HepG2 (cell line): ENCODE results near the gene BCKDHB. TPM values are rescaled to one million over a fixed set of nuclear protein-coding genes. Genes with fewer than 3 reads are reported as not detected.

Source experiments
- ATAC-seq: fragments of 200-7000 bp; cut with Tn5 transposase; 3 replicates; pipeline ENCODE4 v1.9.1; 2020; ENCODE audit warnings: mild to moderate bottlenecking, moderate library complexity
- BruUV-seq: library from RNA; stranded (reverse); fragments of 400-500 nt; replicated peaks from 2 replicates; lab custom pipeline; 2021; lab: Mats Ljungman, UMichigan
- CTCF ChIA-PET: fragments of 300-600 bp; formaldehyde crosslinking; extraction: SDS; loops from one replicate; lab custom pipeline; 2021; ENCODE audit warnings: low total read pairs, inconsistent platforms, low intra/inter-chr PET ratio; lab: Yijun Ruan, JAX
- POLR2A ChIA-PET: fragments of 350-600 bp; sonication (Branson Sonifier 250); formaldehyde crosslinking; loops from one replicate; lab custom pipeline; 2020; ENCODE audit warnings: antibody characterized with exemption, inconsistent platforms; lab: Yijun Ruan, JAX
- DNase-seq: peaks from one replicate; pipeline ENCODE4 v3.0.0-alpha.2; 2015; ENCODE audit warnings: low spot score
- FAIRE-seq: peaks from 3 replicates; lab custom pipeline; 2011; peaks lifted over from hg19 to GRCh38; lab: Jason Lieb, UNC
- H2AFZ ChIP-seq: one replicate; pipeline ENCODE4 v1.6.1; 2011; ENCODE audit warnings: low read length, inconsistent platforms
- H3K27ac ChIP-seq: fragments of 300-600 bp; 3 replicates; pipeline ENCODE4 v1.8.0; 2011; ENCODE audit warnings: mixed run types, mild to moderate bottlenecking, mixed read lengths, low read length, inconsistent platforms; ENCODE audit not compliant: insufficient read depth; ENCODE audit errors: extremely low read length
- H3K27me3 ChIP-seq, 2 experiments: fragments of 200-600 bp in 1 of 2; 2 replicates in 1 of 2; 3 replicates in 1 of 2; pipeline versions ENCODE4 v1.6.0 to v1.8.0; 2011; ENCODE audit warnings: low read length in 2 of 2, mild to moderate bottlenecking in 2 of 2, moderate library complexity in 2 of 2, inconsistent platforms in 1 of 2; ENCODE audit not compliant: insufficient read depth in 2 of 2, control insufficient read depth in 1 of 2
- H3K36me3 ChIP-seq, 2 experiments: fragments of 200-600 bp in 1 of 2; replicated peaks in 1 of 2; 2 replicates in 1 of 2; 3 replicates in 1 of 2; pipeline versions ENCODE4 v1.5.1 to v1.8.0; 2011; ENCODE audit warnings: low read length in 2 of 2, inconsistent platforms in 1 of 2; ENCODE audit not compliant: insufficient read depth in 2 of 2, control insufficient read depth in 1 of 2
- H3K4me1 ChIP-seq: 2 replicates; pipeline ENCODE4 v1.5.1; 2012; ENCODE audit warnings: low read length, inconsistent platforms; ENCODE audit not compliant: insufficient read depth
- H3K4me2 ChIP-seq: 2 replicates; pipeline ENCODE4 v1.6.0; 2011; ENCODE audit warnings: low read depth, low read length, inconsistent platforms
- H3K4me3 ChIP-seq, 3 experiments: fragments of 200-600 bp in 1 of 3; sonication (generic), shearing (Covaris generic) in 1 of 3; replicated peaks in 1 of 3; 2 replicates each; pipeline ENCODE4 v1.5.1; 2011 to 2016; ENCODE audit warnings: low read length in 3 of 3, inconsistent platforms in 2 of 3, low read depth in 2 of 3, mild to moderate bottlenecking in 2 of 3, control low read depth in 1 of 3, mixed read lengths in 1 of 3; ENCODE audit not compliant: insufficient read depth in 1 of 3
- H3K79me2 ChIP-seq: one replicate; pipeline ENCODE4 v1.6.1; 2011; ENCODE audit warnings: low read length, inconsistent platforms; ENCODE audit not compliant: insufficient read depth
- H3K9ac ChIP-seq: 2 replicates; pipeline ENCODE4 v1.6.0; 2011; ENCODE audit warnings: mild to moderate bottlenecking, low read depth, low read length, inconsistent platforms; ENCODE audit not compliant: insufficient read depth
- H3K9me3 ChIP-seq: 2 replicates; pipeline ENCODE4 v1.5.1; 2012; ENCODE audit warnings: mild to moderate bottlenecking, low read length
- H4K20me1 ChIP-seq: 2 replicates; pipeline ENCODE4 v1.6.0; 2011; ENCODE audit warnings: inconsistent platforms, mild to moderate bottlenecking, low read length, moderate library complexity; ENCODE audit not compliant: insufficient read depth
- AHR ChIP-seq: IDR thresholded peaks from 2 replicates; pipeline ENCODE4 v1.6.1; 2018; ENCODE audit warnings: missing genetic modification reagents, missing compliant biosample characterization
- KDM3A ChIP-seq: IDR thresholded peaks from 2 replicates; pipeline ENCODE4 v1.6.1; 2018; ENCODE audit warnings: low read depth, missing compliant biosample characterization
- KLF6 ChIP-seq: IDR thresholded peaks from 2 replicates; pipeline ENCODE4 v1.8.0; 2016; ENCODE audit warnings: missing biosample characterization, missing genetic modification reagents
- LRRFIP1 ChIP-seq: sonication (generic); formaldehyde crosslinking; conservative IDR thresholded peaks from 2 replicates; pipeline ENCODE4 v1.4.0; 2020; ENCODE audit warnings: missing genetic modification reagents
- NR3C1 ChIP-seq: sonication (generic); formaldehyde crosslinking; IDR thresholded peaks from 2 replicates; pipeline ENCODE4 v1.4.0; 2020; ENCODE audit warnings: missing genetic modification reagents
- ONECUT2 ChIP-seq: sonication (generic); formaldehyde crosslinking; IDR thresholded peaks from 2 replicates; pipeline ENCODE4 v1.4.0; 2020; ENCODE audit warnings: missing genetic modification reagents
- PBX2 ChIP-seq: IDR thresholded peaks from 2 replicates; pipeline ENCODE4 v1.6.1; 2016; ENCODE audit warnings: control low read depth
- SOX6 ChIP-seq, 2 experiments: fragments of 450-650 bp in 1 of 2; sonication (generic) in 1 of 2; formaldehyde crosslinking in 1 of 2; IDR thresholded peaks; 2 replicates each; pipeline versions ENCODE4 v1.4.0 to v1.6.1; 2017 to 2020; ENCODE audit warnings: antibody characterized with exemption in 1 of 2, mild to moderate bottlenecking in 1 of 2, missing genetic modification reagents in 1 of 2
- ZNF234 ChIP-seq: sonication (generic); formaldehyde crosslinking; conservative IDR thresholded peaks from 2 replicates; pipeline ENCODE4 v1.5.1; 2020; ENCODE audit warnings: mild to moderate bottlenecking, missing genetic modification reagents
- ZNF430 ChIP-seq: sonication (generic); formaldehyde crosslinking; IDR thresholded peaks from 2 replicates; pipeline ENCODE4 v1.9.0; 2021; ENCODE audit warnings: mild to moderate bottlenecking, missing genetic modification reagents
- ZNF761 ChIP-seq: sonication (generic); formaldehyde crosslinking; conservative IDR thresholded peaks from 2 replicates; pipeline ENCODE4 v1.4.0; 2020; ENCODE audit warnings: mild to moderate bottlenecking, missing genetic modification reagents
- ZNF773 ChIP-seq: sonication (generic); formaldehyde crosslinking; IDR thresholded peaks from 2 replicates; pipeline ENCODE4 v1.4.0; 2020; ENCODE audit warnings: missing genetic modification reagents, borderline replicate concordance
- ZNF839 ChIP-seq: sonication (generic); formaldehyde crosslinking; IDR thresholded peaks from 2 replicates; pipeline ENCODE4 v1.4.0; 2020; ENCODE audit warnings: missing genetic modification reagents, mild to moderate bottlenecking, borderline replicate concordance
- WGBS: methylation state at CpG from one replicate; pipeline ENCODE4 v1.1.6; 2017; ENCODE audit warnings: low lambda C conversion rate; 5-methylcytosine and 5-hydroxymethylcytosine counted together
- in situ Hi-C: cut with HindIII; loops from 2 replicates; pipeline ENCODE4 v1.10.0; 2017; ENCODE audit warnings: low pct_unique_long_range_greater_than_20kb; ENCODE audit not compliant: extremely low pct_ligation_motif_present
- intact Hi-C: fragments of 100-400 bp; cut with micrococcal nuclease; formaldehyde crosslinking; loops from one replicate; pipeline ENCODE4 v1.10.0; 2022; ENCODE audit not compliant: unreplicated experiment
- polyA plus RNA-seq, 8 experiments: library from polyadenylated mRNA; depleted of rRNA in 3 of 8; stranded (reverse) in 7 of 8; unstranded in 1 of 8; fragments of >200 nt; fragmentation: Illumina TruSeq in 4 of 8; extraction: Trizol in 4 of 8; gene quantifications; 2 replicates each; pipeline versions ENCODE4 v1.2.1 to v1.2.3, GENCODE V29; 2011 to 2016; ENCODE audit warnings: low read depth in 4 of 8, missing spikeins in 1 of 8, mixed read lengths in 1 of 8; ENCODE audit not compliant: insufficient read depth in 1 of 8
- total RNA-seq, 5 experiments: library from RNA; depleted of rRNA; stranded (reverse); fragments of >200 nt; fragmentation: Illumina TruSeq; extraction: Trizol; gene quantifications; 2 replicates each; pipeline ENCODE4 v1.2.3, GENCODE V29; 2016; ENCODE audit warnings: low read depth in 1 of 5
- TF ChIP-seq, protein P1 (sequence below): sonication (generic); formaldehyde crosslinking; IDR thresholded peaks from 2 replicates; pipeline ENCODE4 v1.4.0; 2020; ENCODE audit warnings: mild to moderate bottlenecking, missing genetic modification reagents
- TF ChIP-seq, protein P2 (sequence below): sonication (generic); formaldehyde crosslinking; conservative IDR thresholded peaks from 2 replicates; pipeline ENCODE4 v1.8.0; 2022; ENCODE audit warnings: low read depth, missing genetic modification reagents
- TF ChIP-seq, protein P3 (sequence below): sonication (generic); formaldehyde crosslinking; IDR thresholded peaks from 2 replicates; pipeline ENCODE4 v1.4.0; 2020; ENCODE audit warnings: missing genetic modification reagents

BCKDHB gene
- total and polyA plus RNA-seq, 2 of the 13 experiments (the other 11 are each of a cell fraction or from before 2014, with no cell fraction given): 10.8 to 13.6 TPM

DNA sequence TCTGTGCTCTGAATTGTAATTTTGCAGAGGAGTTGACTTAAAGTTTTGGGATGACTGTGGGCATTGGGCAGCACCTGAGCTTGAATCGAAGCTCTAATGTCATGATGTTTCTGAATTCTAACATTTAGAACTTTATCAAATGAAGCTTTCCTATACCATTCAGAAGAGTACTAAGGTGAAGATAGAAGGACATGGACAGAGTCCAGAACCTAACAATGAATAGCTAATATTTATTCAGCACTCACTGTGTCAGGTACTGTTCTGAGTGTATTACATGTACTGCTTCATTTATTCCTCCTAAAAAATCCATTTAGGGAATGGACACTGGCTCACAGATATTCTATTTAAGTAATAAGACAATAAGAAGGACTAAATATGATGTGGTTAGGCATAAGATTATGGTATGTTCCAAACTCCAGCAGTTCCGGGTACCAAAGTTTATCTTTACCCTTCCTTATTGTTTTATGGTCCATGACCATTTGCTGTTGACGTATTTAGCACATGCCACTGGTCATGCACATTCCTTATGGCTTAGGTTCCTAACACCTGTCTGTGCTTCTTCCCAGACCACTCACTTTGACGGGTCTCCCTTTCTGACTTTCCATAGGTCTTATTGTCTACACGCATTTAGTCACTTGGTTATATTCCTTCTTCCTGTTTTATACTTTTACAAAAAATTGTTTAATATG, 20.3 kb downstream of the BCKDHB start (continued):
- TF ChIP-seq NR3C1 (CRISPR knock-in tag) (no peak), ONECUT2 (CRISPR knock-in tag) (no peak), ZNF234 (CRISPR knock-in tag) (no peak), ZNF761 (no peak), AHR (CRISPR knock-in tag) (no peak)
- TF ChIP-seq, protein P1, sequence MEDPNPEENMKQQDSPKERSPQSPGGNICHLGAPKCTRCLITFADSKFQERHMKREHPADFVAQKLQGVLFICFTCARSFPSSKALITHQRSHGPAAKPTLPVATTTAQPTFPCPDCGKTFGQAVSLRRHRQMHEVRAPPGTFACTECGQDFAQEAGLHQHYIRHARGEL (CRISPR knock-in tag): no peak
- TF ChIP-seq, protein P2, sequence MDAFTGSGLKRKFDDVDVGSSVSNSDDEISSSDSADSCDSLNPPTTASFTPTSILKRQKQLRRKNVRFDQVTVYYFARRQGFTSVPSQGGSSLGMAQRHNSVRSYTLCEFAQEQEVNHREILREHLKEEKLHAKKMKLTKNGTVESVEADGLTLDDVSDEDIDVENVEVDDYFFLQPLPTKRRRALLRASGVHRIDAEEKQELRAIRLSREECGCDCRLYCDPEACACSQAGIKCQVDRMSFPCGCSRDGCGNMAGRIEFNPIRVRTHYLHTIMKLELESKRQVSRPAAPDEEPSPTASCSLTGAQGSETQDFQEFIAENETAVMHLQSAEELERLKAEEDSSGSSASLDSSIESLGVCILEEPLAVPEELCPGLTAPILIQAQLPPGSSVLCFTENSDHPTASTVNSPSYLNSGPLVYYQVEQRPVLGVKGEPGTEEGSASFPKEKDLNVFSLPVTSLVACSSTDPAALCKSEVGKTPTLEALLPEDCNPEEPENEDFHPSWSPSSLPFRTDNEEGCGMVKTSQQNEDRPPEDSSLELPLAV (CRISPR knock-in tag): no peak

DNA sequence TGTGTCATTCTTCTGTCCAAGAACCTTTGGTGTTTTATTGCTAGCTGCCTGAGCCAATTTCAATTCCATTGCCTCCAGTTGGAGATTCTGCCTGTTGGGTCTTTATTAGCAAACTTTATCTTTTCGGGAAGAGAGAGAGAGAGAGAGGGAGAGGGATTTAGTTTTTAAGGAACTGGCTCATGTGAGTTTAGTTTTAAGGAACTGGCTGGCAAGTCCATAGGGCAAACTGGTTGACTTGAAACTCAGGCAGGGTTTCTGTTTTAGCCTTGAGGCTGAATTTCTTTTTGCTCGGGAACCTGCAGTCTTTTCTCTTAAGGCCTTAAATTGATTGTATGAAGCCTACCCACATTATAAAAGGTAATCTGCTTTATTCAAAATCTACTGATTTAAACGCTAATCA, 23.0 kb downstream of the BCKDHB start:
- Histone ChIP-seq H3K27me3 (no peaks in the 10 kb centered on the region), H3K9ac (no peak overlapping the region), H3K4me3 (no peak overlapping the region), H4K20me1 (no peaks in the 10 kb centered on the region), H3K4me1 (peaks cover 9% of the 10 kb centered on the region), H2AFZ (no peak overlapping the region), H3K79me2 (peaks cover 2% of the 10 kb centered on the region), H3K9me3 (no peaks in the 10 kb centered on the region), H3K27ac (no peak overlapping the region), H3K36me3 (peaks cover 2 to 12% of the 10 kb centered on the region in 2 experiments; a peak in 3 of 5 replicates), H3K4me2 (no peak overlapping the region)
- intact Hi-C loops (no loop called here), in situ Hi-C loops (no loop called here)
- ATAC-seq: no peak
- 88% methylated on average over 3 of the region's 3 CpGs for WGBS
- BruUV-seq: no TSS peak
- POLR2A ChIA-PET: no interaction called here
- no peak for DNase-seq
- no peak for FAIRE-seq
- CTCF ChIA-PET: no interaction called here
- TF ChIP-seq PBX2 (CRISPR knock-in tag) (no peak), ZNF430 (CRISPR knock-in tag) (no peak), LRRFIP1 (no peak), KDM3A (CRISPR knock-in tag) (no peak), ZNF839 (no peak), SOX6 (IDR thresholded peaks at IDR 0.05) (no peak), SOX6 (CRISPR knock-in tag; IDR thresholded peaks at IDR 0.05) (no peak), ZNF773 (no peak), KLF6 (no peak)
- TF ChIP-seq, protein P3, sequence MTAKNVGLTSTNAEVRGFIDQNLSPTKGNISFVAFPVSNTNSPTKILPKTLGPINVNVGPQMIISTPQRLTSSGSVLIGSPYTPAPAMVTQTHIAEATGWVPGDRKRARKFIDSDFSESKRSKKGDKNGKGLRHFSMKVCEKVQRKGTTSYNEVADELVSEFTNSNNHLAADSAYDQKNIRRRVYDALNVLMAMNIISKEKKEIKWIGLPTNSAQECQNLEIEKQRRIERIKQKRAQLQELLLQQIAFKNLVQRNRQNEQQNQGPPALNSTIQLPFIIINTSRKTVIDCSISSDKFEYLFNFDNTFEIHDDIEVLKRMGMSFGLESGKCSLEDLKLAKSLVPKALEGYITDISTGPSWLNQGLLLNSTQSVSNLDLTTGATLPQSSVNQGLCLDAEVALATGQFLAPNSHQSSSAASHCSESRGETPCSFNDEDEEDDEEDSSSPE (CRISPR knock-in tag): no peak
